Measurements from ENCODE around the gene RNF157.

Gene RNF157

DNA sequence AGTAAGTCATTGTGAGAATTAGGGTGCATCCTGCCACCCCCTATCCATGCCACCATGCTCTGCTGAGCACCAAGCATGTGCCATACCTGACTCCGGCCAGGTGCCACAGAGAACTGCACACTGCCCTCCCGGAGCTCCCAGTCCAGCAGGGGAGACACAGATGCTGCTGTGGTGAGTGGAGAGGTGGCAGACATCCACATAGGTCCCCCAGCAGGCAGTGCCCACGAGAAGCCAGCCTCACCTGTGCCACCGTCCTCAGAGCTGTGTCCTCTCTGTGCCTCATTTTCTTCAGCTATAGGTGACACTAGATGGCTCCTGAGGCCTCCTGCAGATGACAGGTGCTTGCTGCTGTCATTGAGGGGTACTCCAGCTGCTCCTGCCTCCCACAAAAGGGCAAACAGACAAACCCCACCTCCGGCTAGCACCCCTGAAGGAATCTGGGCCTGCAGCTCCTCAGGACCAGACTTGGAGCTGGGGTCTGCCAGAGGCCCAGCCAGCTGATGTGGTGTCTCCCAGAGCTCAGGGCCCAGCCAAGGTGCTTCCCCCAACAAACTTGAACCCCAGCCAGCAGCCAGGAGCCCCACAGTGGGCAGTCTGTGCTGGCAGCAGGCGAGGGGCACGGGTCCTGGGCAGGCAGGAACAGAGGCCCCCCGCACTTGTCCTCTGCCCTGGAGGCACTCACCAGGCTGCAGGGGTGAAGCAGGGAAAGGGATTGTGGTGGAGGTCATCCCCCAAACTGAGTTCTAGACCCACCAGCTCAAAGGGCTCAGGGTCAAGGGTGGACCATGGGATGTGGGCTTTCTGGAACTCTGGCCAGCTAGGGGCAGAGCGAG is 116.3 kb downstream of the RNF157 start:
- DNase-seq (ENCODE audit: low spot score) = no peak

DNA sequence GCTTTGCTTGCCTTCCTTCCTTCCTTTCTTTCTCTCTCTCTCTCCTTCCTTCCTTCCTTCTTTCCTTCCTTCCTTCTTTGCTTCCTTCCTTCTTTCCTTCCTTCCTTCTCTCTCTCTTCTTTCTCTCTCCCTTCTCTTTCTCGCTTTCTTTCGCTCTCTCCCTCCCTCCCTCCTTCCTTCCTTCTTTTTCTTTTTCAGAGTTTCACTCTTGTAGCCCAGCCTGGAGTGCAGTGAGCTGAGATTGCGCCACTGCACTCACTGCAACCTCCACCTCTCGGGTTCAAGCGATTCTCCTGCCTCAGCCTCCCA is 117.1 kb downstream of the RNF157 start:
- DNase-seq (ENCODE audit: low spot score) = no peak

DNA sequence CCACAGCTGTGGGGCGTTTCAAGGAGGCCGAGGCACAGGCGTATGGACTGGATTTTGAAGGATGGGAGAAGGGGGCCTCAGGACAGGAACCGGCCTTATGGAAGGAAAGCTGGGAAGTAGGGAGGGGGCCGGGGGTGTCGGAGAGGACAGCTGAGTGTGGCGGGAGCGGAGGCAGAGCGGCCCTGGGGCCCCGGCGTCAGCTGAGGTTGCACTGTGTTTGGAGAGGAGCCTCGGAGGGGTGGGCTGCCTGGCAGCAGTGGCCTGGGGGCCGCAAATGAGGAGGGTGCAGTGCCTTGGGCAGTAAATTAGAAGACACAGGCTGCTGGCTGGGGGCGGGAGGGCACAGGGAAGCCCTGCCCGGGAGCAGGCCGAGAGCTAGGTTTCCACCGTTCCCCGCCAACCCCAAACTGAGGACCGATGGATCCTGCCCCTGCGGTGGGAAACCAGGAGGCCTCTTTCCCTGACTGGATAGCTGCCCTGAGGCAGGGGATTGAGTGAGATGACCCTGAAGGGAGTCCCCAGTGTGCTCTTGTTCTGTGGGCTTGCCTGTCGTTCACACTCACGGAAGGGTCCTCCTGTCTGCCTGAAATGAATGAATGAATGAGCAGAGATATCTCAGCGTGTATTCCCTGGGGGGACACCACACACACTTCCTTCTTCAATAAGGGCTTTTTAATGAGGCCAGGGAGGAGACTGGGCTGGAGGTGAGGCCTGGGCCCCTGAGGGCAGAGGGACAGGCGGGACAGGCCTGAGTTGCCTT is 117.7 kb downstream of the RNF157 start:
- DNase-seq (ENCODE audit: low spot score) = peak; percentile 63

DNA sequence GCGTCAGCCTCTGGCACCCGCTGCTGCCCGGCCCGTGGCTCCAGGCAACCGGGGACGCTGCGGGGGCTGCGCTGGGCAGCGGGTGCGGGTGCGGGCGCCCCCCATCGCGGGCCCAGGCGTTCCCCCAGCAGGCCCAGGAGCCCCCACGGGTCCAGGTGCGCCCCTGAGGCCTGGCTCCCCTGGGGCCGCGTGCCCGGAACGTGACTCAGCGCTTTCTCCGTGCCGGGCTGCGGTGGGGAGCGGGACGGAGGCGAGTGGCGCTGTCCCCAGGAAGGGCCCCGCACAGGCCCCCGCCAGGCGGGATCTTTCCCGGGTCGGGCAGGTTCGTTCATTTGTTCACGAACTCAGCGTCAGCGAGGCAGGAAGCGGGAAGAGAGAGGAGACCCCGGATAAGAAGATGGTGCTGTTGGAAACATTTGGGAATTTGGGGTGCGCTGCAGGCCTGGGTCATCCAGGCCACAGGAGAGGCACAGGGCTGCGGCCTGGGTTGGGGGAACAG is 118.3 kb downstream of the RNF157 start:
- DNase-seq (ENCODE audit: low spot score) = peak; percentile 71

DNA sequence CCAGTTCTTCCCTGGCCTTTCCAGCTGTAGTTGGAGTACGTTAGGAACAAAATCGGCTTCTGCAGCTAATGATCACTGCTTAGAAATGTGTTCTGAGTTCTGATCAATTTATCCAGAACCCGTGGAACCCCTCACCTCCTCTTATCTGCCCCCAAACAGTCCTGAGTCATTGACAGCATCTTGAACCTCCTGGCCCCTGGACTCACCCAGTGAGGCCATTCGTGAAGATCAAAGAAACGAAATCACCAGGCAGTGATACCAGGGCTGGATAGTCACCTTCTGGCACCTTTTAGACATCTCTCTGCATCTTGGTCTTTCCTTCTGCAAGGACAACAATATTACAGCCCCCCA is 119.7 kb downstream of the RNF157 start:
- DNase-seq (ENCODE audit: low spot score) = no peak

DNA sequence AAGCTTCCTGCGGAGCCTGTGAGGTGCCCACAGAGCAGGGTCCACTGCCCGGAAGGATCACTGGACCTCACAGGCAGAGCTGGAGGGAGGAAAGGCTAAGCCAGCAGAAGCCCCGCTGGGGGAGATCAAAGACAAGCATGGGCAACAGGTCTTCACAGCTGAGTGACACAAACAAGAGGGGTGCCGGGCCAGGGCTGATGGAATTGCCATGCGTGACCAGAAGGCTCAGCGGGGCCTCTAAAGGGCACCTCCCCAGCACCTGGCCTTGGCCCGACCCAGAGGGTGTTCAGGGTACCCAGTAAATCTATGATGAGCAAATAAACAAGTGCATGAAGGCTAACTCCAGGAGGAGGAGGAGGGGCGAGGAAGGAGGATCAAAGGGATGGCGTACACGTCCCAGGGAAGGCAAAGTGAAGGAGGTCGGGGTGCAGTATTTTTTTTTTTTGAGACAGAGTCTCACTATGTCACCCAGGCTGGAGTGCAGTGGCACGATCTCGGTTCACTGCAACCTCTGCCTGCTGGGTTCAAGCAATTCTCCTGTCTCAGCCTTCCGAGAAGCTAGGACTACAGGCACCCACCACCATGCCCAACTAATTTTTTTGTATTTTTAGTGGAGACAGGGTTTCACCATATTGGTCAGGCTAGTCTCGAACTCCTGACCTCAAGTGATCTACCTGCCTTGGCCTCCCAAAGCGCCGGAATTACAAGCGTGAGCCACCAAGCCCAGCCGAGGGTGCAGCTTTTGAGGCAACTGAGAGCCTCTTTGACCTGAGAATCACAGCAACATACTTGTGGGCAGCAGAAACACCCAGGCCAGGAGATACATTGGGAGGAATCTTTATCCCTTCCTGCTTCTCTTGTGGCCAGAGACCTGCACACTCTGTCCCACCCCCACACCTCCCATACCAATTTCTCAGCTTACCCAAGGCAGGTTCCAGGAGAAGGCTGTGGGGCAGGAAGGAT is 120.6 kb downstream of the RNF157 start:
- peak; percentile 59 for DNase-seq (ENCODE audit: low spot score)

DNA sequence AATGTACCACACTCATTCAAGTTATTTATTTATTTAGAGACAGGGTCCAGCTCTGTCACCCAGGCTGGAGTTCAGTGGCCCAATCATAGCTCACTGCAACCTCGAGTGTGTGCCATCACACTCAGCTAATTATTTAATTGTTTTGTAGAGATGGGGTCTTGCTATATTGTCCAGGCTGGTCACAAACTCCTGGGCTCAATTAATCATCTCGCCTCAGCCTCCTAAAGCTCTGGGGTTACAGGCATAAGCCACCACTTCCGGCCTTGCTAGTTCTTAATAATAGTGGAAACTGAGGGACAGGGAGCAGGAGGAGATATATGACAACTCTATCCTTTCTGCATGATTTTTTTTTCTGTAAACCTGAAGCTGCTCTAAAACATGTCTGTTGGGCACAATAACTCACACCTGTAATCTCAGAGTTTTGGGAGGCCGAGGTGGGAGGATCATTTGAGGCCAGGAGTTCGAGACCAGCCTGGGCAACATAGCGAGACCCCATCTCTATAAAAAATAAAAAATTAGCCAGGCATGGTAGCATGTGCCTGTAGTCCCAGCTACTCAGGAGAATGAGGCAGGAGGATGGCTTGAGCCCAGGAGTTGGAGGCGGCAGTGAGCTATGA is 125.0 kb downstream of the RNF157 start:
- no peak for DNase-seq (ENCODE audit: low spot score)

DNA sequence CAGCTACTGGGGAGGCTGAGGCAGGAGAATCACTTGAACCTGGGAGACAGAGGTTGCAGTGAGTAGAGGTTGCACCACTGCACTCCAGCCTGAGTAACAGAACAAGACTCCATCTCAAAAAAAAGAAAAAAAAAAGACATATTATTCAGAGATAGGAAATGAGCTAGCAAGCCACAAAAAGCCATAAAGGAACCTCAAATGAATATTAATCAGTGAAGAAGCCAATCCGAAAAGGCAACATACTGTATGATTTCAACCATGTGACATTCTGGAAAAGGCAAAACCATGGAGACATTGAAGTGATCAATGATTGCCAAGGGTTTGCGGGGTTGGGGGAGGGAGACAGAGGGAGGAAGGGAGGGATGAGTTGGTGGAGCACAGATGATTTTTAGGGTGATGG is 128.3 kb downstream of the RNF157 start:
- DNase-seq (ENCODE audit: low spot score) = no peak

DNA sequence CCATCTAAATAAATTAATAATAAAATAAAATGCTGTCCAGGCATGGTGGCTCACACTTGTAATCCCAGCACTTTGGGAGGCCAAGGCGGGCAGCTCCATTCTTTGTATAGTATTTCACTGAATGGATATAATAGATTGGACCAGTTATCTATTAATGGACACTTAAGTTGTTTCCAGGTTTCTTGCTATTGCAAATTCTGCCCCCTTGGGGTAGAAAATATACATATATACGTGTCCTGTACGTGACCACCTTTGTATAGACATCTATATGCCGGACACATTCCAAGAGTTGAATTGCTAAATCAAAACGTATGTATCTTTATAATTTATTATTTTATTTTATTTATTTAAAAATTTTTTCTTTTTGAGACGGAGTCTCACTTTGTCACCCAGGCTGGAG is 132.8 kb downstream of the RNF157 start:
- DNase-seq (ENCODE audit: low spot score) = no peak

DNA sequence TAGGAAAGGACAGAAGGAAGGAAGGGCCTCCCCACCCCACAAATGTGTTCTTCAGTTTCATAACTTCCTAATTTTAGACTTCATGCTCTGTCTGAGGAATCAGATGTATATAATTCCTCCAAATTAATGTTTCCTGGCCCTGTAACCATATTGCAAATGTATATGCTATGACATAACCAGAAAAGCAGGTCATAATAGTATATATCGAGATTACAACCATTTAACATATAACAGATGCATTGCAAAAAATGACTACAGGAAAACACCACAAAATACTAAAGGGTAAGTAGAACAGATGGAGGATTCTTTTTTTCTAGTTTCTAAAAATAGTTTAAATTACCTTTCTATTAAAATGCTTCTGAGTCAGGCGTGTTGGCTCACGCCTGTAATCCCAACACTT is 133.6 kb downstream of the RNF157 start:
- DNase-seq (ENCODE audit: low spot score) = no peak

DNA sequence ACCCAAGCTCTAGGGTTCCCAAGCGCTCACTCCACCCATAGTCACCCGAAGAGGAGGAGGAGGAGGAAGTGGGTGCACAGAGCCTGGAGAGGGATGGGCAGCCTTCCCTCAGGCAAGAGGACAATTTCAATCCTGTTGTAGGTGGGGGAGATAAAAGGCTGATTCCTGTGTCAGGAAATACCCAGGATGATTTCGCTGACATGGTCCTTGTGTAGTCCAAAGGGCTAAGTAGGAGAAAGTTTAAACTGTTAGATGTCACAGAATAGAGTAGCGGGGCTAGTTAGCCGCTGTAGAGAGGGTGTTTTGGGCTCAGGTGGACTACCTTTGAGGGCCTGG is 135.4 kb downstream of the RNF157 start:
- no peak for DNase-seq (ENCODE audit: low spot score)

DNA sequence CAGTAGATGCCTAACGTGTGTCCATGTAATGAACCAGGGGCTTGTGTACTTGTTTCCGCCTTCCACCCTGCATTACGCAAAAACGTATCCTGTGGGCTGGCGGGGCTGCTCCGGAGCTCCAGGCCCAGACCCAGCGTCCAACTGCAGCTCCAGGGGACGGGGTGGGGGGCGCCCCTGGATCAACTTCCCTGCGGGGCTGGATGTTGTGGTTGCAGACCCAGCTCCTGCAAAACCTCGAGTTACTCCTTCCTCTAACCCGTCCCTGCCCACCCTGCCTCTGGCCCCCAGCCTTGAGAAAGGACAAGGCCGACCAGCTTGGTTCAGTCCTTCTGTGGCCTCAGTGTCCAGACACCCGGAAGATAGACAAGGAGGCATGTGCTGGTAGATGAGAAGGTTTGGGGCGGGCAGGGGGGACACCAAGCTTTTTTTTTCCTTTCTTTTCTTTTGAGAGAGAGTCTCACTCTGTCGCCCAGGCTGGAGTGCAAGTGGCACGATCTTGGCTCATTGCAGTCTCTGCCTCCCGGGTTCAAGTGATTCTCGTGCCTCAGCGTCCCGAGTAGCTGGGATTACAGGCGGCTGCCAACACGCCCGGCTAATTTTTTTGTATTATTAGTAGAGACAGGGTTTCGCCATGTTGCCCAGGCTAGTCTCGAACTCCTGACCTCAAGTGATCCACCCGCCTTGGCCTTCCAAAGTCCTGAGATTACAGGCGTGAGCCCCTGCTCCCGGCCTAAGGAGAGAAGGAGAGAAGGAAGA is 136.0 kb downstream of the RNF157 start:
- no peak for DNase-seq (ENCODE audit: low spot score)

DNA sequence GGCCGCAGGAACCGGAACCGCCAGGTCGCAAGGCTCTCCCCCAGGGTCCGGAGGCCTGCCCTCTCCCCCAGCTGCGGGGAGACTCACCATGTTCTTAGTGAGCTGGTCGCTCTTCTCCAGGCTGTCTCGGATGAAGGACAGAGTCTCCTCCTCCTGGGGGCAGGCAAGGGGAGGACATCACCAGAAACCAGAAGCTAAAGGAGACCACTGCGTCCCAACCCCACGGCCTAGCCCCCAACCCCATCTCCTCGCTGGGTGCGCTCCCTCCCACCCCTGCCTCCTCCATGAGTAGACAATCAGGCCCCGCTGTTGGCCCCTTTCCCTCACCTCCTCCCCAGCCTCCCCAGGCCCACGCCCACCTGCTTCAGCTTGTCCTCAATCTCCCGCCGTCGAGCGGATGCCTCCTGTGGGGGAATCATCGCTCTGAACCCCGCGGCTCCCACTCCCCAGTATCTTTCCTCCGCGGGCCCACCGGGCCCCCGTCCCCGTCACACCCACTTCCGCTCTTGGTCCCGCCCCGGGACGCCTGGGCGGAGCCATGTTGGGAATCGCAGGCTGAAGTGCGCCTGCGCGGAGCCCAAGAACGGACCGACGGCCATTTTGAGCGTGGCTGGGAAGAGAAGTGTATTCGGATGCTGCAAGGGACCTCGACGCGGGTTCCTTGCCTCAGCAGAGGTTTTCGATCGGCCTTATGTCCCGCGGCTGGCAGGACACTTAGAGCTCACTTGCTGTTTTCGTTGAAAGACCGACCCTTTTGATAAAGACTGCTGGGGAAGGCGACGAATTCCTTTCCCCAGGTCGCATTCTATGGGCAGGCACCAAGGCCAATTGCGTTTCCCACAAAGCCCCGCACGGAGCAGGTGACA is 136.8 kb downstream of the RNF157 start, which contains the start of gene EXOC7:
Gene EXOC7, minus strand, starts transcription at position 514 of the 866 bp plus-strand sequence. Its CDS starts 95 bp downstream, at position 419.
- peak; percentile 98 for DNase-seq (ENCODE audit: low spot score)

DNA sequence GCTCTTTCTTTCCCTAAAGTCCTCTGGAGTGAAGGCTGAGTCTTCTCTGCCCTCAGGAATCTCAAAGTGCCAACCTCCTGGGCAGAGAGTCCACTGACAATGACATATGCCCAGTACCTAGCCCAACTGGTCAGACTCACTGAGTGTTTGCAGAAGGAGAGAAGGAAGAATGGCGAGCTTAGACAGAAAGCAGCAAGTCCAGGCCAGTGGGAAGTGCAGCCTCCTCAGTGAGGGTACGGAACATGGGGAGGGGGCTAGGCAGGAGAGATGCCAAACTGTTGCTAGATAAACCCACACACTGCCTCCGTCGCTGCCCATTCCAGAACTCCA is 137.4 kb downstream of the RNF157 start:
- no peak for DNase-seq (ENCODE audit: low spot score)

DNA sequence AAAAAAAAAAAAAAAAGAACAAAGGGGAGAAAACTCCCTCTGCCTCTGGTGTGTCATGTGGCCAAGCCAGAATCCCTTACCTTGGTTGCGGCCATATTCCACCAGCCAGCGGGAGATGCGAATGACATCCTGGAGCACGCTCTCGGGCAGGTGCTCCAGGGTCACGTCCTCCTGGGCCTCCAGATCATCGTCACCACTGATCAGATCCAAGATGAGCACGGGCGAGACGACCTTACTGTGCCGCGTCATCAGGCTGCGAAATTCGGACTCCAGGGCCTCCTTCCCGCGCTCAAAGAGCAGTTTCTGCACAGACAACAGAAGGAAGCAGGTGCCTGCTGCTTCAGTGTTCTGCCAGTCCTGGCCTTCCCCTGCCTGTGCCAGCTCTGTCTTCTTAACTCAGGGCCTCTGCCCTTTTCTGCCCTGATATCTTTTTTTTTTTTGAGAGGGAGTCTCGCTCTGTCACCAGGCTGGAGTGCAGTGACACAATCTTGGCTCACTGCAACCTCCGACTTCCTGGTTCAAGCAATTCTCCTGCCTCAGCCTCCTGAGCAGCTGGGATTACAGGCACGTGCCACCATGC is 142.5 kb downstream of the RNF157 start:
- DNase-seq (ENCODE audit: low spot score) = peak; percentile 42

DNA sequence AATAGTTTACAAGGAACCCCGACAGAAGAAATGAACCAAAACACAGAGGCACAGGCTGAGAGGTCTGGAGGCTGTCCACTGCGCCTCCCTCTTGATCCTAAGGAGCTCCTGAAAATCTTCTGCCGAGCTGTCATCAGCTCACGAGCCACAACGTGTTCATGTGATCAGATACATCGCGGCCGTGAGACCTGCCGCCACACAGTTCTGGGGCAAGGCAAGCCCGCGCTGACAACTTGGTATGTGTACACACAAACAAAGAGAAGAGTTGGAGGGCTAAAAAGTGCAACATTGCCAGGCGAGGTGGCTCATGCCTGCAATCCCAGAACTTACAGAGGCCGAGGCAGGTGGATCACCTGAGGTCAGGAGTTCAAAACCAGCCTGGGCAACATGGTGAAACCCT is 144.3 kb downstream of the RNF157 start:
- peak; percentile 37 for DNase-seq (ENCODE audit: low spot score)

DNA sequence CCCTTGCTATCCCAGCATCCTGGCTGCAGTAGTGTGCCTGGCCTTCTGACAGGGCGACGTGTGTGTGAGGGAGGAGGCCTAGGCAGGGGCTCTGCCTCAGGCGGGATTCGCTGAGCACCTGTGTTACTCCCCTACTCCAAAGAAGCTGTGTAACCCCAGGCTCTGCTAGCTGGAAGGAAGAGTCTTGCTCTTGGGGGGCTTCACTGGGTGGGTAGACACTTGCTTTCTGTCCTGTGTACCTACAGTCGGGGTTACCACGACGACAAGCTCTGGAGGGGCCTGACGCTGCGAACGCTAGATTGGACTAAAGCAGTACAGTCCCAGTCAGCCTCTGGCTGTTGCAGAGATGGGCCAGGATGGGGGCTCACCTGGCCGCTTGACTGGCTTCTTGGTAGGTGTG is 146.2 kb downstream of the RNF157 start:
- DNase-seq (ENCODE audit: low spot score) = no peak

DNA sequence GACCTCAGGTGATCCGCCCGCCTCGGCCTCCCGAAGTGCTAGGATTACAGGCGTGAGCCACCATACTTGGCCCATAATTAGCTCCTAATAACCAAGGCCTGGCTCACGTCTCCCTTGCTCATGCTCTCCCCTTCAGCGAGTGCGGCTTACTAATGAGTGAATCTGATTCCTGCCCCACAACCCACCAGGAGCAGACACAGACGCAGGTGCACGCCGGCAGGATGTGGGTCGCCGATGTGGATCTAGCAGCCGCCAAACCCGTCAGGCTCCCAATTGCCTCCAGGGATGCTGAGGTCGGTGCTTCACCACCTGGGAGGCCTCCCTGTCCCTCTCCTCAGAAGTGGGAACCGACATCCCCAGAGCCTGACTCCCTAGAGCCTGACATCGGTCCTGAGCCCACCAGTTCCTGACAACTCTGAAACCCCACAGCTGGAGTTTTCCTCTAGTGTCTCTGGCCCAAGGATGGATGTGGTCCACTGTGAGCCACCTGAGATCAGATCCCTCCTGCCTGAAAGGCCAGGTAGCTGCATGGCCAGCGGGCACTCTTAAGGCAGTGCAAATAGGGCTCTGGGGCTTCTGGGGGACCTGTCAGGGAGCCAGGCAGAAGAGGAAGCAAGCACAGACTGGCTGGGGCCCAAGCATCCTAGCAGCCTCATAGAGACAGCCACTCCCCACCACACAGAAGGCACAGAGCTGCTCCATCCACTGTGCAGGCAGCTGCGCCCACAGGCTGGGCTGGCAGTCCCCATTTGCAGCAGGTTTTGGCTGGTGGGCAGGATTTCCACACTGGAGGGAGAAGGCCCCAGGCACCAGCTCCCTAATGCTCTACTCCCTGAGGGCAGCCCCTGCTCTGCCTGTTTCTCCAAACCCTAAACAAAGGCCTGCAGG is 147.5 kb downstream of the RNF157 start:
- no peak for DNase-seq (ENCODE audit: low spot score)
